Measurements from ENCODE around the gene MRPS26.

The MRPS26 gene

GRCh38 chr20:3038454-3038853 lies 7.4 kb upstream of the MRPS26 start:
- no peaks in the 10 kb centered on the region for H3K79me2 ChIP-seq (ENCODE audit: insufficient read depth, low read depth)
- no peaks in the 10 kb centered on the region for H3K36me3 ChIP-seq (ENCODE audit: insufficient read depth)
- H3K4me1 ChIP-seq (ENCODE audit: low read depth, poor library complexity, severe bottlenecking), result no peaks in the 10 kb centered on the region
- no peaks in the 10 kb centered on the region for H4K20me1 ChIP-seq (ENCODE audit: insufficient read depth)
- no peak overlapping the region for H3K4me3 ChIP-seq (IDR thresholded peaks at IDR 0.05; ENCODE audit: insufficient read depth, low read depth, low read length)
- no peak overlapping the region for H2AFZ ChIP-seq (ENCODE audit: low read depth)
- TF ChIP-seq CTCF (conservative IDR thresholded peaks at IDR 0.05; ENCODE audit: low read depth, low read length), result no peak
- no peak overlapping the region for H3K9ac ChIP-seq
- H3K27me3 ChIP-seq (ENCODE audit: insufficient read depth, low read depth), result no peaks in the 10 kb centered on the region
- no peak overlapping the region for H3K27ac ChIP-seq
- H3K4me2 ChIP-seq, result no peak overlapping the region

- Histone ChIP-seq H3K27ac (no peak overlapping the region), H3K36me3 (ENCODE audit: insufficient read depth) (no peaks in the 10 kb centered on the region), H3K4me3 (IDR thresholded peaks at IDR 0.05; ENCODE audit: insufficient read depth, low read depth, low read length) (no peak overlapping the region), H3K9ac (no peak overlapping the region), H4K20me1 (ENCODE audit: insufficient read depth) (no peaks in the 10 kb centered on the region), H3K79me2 (ENCODE audit: insufficient read depth, low read depth) (no peaks in the 10 kb centered on the region), H2AFZ (ENCODE audit: low read depth) (no peak overlapping the region), H3K4me2 (no peak overlapping the region), H3K4me1 (ENCODE audit: low read depth, poor library complexity, severe bottlenecking) (no peaks in the 10 kb centered on the region), H3K27me3 (ENCODE audit: insufficient read depth, low read depth) (no peaks in the 10 kb centered on the region)
- no peak for TF ChIP-seq CTCF (conservative IDR thresholded peaks at IDR 0.05; ENCODE audit: low read depth, low read length)
These were observed 6.4 kb upstream of the MRPS26 start for GRCh38 chr20:3039426-3039825.

- no peak overlapping the region for H3K27ac ChIP-seq
- H3K4me2 ChIP-seq, result no peak overlapping the region
- H3K79me2 ChIP-seq (ENCODE audit: insufficient read depth, low read depth), result no peaks in the 10 kb centered on the region
- H3K36me3 ChIP-seq (ENCODE audit: insufficient read depth), result no peaks in the 10 kb centered on the region
- no peaks in the 10 kb centered on the region for H3K27me3 ChIP-seq (ENCODE audit: insufficient read depth, low read depth)
- peaks cover 3% of the 10 kb centered on the region for H3K4me1 ChIP-seq (ENCODE audit: low read depth, poor library complexity, severe bottlenecking)
- H3K9ac ChIP-seq, result no peak overlapping the region
- H3K4me3 ChIP-seq (IDR thresholded peaks at IDR 0.05; ENCODE audit: insufficient read depth, low read depth, low read length), result no peak overlapping the region
- no peaks in the 10 kb centered on the region for H4K20me1 ChIP-seq (ENCODE audit: insufficient read depth)
- TF ChIP-seq CTCF (conservative IDR thresholded peaks at IDR 0.05; ENCODE audit: low read depth, low read length), result no peak
- H2AFZ ChIP-seq (ENCODE audit: low read depth), result no peak overlapping the region
These were observed 5.8 kb upstream of the MRPS26 start for GRCh38 chr20:3040086-3040485.

- Histone ChIP-seq H3K79me2 (ENCODE audit: insufficient read depth, low read depth) (no peaks in the 10 kb centered on the region), H3K27ac (no peak overlapping the region), H3K27me3 (ENCODE audit: insufficient read depth, low read depth) (no peaks in the 10 kb centered on the region), H2AFZ (ENCODE audit: low read depth) (no peak overlapping the region), H4K20me1 (ENCODE audit: insufficient read depth) (no peaks in the 10 kb centered on the region), H3K4me1 (ENCODE audit: low read depth, poor library complexity, severe bottlenecking) (peaks cover 4% of the 10 kb centered on the region), H3K4me3 (IDR thresholded peaks at IDR 0.05; ENCODE audit: insufficient read depth, low read depth, low read length) (no peak overlapping the region), H3K9ac (no peak overlapping the region), H3K36me3 (ENCODE audit: insufficient read depth) (no peaks in the 10 kb centered on the region), H3K4me2 (no peak overlapping the region)
- TF ChIP-seq CTCF (conservative IDR thresholded peaks at IDR 0.05; ENCODE audit: low read depth, low read length), result no peak
These were observed 3.9 kb upstream of the MRPS26 start for GRCh38 chr20:3041854-3042409.
